GM19351 (cell line): ENCODE data around the gene SLC37A1.

Source experiments
- ATAC-seq: cut with Tn5 transposase; IDR thresholded peaks from one replicate; pipeline ENCODE4 v1.9.1; 2021; ENCODE audit warnings: mild to moderate bottlenecking, moderate library complexity; ENCODE audit not compliant: unreplicated experiment

The SLC37A1 gene

DNA sequence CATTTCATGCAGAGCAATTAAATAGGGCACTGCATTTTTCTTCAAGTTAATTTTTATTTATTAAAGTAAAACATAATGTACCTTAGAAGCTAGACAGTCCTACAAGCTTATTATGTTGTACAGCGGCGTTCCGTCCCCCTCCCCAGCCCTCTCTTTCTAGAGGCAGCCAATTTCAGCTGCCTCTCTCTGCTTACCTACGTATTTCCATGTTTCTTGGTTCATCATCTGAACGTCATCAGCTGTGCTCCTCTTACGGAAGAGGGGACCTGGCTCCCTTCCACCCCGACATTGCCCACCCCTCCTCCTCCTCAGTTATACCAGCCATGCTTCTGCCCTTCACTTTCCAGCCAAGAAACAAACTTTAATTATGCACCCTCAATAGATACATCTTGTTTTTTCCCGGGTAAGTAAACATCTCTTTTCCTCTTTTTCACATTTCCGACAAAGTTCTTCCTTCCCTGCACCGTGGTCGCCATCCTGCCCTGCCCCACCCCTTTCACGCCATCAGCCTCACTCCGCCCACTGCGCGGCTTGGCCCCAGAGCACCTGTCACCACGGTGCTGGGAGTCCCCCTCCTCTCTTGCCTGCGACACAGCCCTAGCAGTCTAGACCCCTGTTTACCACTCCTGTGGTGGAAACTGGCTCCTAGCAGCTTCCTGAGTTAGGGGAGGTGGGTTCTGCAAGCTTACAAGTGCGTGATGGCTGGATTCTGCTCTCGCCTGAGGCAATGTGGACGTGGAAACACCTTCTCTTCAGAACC, 57.9 kb downstream of the SLC37A1 start:
- no peak for ATAC-seq

GRCh38 chr21:42572906-42573495, 59.3 kb downstream of the SLC37A1 start:
- no peak for ATAC-seq

DNA sequence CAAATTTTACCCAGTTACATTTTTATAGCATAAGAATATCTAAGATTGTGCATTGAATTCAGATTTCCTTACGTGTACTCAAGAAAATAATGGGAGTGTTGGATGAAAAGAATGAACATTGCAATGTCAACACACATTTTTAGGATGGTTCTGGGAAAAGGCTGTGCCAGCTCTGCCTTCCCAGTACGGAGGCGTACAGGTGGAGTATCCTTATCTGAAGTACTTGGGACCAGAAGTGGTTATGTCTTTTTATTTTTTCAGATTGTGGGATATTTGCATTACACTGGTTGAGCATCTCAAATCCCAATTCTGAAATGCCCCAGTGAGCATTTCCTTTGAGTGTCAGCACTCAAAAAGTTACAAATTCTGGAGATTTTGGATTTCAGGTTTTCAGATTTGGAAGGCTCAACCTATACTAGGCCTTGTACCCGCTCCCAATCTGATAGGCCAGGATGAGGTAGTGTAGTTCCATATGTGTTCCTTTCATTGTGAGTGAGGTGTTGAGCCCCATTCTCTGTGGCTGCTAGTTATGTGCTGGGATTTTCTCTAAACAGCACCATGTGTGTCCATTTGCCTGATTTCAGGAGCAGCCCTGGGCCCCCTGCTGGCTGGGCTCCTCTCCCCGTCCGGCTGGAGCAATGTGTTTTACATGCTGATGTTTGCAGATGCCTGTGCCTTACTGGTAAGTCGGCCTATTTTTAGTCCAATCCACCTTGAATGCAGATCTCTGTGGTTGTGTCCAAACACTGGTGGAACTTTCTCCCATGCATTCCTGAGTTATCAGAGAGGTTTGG, 60.8 kb downstream of the SLC37A1 start:
- ATAC-seq = no peak

- no peak for ATAC-seq
These were observed 61.5 kb downstream of the SLC37A1 start for GRCh38 chr21:42575111-42575510.

GRCh38 chr21:42576639-42577038, 63.0 kb downstream of the SLC37A1 start:
- no peak for ATAC-seq

DNA sequence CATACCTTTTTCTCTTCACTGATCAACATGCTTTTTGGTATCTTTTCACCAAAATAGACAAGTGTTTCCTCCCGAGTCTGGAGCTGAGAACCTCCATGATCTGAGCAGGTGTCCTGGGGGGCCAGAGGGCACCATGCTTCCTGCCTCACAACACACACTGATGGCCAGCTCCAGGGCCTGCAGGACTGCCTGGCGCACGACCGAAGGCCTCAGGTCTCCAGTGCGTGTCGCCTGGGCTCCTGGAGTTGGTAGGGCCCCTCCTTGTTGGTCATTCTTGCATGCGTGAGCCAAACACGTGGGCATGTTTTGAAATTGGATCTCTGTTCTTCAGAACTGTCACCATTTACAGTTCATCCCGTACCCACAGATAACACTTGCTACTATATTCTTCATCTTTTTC, 64.4 kb downstream of the SLC37A1 start:
- ATAC-seq = no peak

DNA sequence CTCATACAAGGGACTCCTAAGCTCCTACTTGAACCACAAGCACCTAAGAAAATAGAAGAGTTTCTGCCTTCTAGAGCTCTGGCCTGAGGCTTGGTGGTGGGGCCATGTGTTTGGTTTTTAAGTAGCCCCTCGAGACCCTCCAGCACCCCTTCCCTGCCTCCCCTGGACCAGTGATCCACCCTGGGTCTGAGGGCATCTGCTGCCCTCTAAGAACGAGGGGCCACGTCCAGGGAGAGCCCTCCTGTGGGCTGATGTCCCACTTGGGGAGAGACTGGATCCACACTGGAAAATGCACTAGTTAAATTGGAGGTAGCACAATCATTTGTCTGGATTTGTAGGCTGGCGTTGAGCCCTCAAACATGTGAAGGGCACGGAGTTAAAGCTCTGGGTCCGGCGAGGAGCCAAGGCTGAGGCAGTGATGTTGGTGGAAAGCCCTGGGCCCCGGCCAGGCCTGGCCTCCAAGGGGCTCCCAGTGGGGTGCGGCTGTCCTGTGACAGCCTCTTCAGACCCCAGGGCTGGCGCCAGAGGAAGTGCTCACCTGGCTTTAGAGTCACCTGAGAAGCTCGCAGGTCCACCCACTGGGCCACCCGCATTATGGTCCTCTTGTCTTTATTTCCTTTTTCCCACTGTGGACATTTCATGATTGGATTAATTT, 65.2 kb downstream of the SLC37A1 start:
- no peak for ATAC-seq

- no peak for ATAC-seq
These were observed 65.9 kb downstream of the SLC37A1 start for GRCh38 chr21:42579456-42580075.

DNA sequence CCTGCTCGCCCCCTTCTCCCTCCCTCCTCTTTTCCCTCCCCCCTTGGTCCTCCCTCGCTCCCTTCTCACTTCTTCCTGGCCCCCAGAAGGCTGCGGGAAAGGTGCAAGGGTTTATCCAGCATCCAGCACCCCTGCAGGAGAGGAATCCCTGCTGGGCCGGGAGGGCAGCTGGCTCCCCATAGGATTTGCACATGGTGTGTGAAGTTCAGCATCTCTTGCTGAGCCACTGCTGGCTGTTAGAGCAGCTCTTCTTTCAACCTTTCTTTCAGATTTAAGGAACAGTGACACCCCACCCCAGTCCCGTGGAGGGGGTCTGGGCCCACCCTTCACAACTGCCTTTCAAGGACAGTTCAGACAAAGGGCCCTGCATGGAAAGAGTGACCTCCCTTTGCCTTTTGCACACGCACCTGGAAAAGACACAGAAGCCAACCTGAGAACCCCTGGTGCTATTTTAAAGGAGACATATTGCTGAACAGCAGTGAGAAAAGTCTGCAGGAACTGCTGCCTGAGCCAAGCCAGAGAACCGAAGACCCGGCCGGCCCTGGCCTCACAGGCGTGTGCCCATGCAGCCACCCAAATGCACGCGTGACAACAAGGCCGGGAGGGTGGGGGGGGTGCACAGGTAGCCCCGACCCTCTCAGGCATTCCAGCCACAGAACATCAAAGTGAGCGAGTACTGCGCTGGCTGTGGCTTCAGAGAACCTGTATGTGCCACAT, 66.6 kb downstream of the SLC37A1 start:
- ATAC-seq = no peak

- ATAC-seq = no peak
These were observed 67.2 kb downstream of the SLC37A1 start for GRCh38 chr21:42580793-42581321.

GRCh38 chr21:42581336-42581992, 67.8 kb downstream of the SLC37A1 start:
- ATAC-seq = no peak

GRCh38 chr21:42581993-42582786, 68.5 kb downstream of the SLC37A1 start:
- ATAC-seq = no peak

- no peak for ATAC-seq
These were observed 69.3 kb downstream of the SLC37A1 start for GRCh38 chr21:42582787-42583476.

- no peak for ATAC-seq
These were observed 70.0 kb downstream of the SLC37A1 start for GRCh38 chr21:42583477-42584295.

DNA sequence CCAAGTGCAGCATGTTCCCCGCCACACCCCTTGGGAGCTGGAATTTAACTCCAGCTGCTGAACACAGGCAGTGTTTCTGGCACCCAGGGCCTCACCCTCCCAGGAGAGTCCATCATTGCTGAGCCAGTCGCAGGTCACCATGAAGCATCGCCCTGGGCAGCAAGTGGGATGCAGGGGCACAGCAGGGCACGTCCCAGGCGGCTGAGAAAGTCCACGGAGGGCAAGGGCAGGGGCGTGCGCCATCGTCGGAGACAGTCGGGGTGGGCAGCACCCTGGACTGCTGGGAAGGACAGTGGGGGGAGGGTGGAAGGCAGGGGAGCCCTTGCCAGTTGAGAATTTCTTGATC, 70.6 kb downstream of the SLC37A1 start:
- no peak for ATAC-seq

DNA sequence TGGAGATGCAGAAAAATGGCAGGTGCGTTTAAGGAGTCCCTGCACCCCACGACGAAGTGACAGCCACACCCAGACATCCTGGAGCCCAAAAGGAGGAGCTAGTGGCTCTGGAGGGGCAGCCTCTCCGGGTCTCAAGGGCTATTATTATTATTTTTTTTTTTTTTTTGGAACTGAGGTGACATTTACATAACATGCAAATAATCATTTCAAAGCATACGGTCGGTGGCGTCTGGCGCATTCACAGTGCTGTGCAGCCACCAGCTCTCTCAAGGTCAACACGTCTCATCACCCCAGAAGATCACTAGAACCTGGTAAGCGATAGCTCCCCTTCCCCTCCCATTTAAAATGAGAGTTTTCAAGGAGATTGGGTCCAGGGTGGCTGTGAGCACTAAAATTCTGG, 72.2 kb downstream of the SLC37A1 start:
- no peak for ATAC-seq

DNA sequence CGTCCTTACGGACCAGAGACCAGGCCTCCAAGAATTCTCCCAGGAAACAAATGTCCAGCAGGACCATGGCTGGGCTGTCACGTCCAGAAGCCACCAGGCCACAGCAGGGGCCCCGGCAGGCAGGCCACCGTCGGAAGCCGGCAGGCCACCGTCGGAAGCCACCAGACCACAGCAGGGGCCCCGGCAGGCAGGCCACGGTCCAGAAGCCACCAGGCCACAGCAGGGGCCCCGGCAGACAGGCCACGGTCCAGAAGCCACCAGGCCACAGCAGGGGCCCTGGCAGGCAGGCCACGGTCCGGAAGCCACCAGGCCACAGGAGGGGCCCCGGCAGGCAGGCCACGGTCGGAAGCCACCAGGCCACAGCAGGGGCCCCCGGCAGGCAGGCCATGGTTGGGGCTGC, 72.8 kb downstream of the SLC37A1 start:
- no peak for ATAC-seq
